ENCODE results near the gene NMRK1.

NMRK1 gene

GRCh38 chr9:75102177-75102790 is 14.3 kb upstream of the NMRK1 start:
- no peak for DNase-seq (ENCODE audit: low read depth in 2 of 2, low spot score in 1 of 2)

GRCh38 chr9:75101004-75101588 is 13.1 kb upstream of the NMRK1 start:
- no peak for DNase-seq (ENCODE audit: low read depth in 2 of 2, low spot score in 1 of 2)

GRCh38 chr9:75096796-75097195 is 8.8 kb upstream of the NMRK1 start:
- DNase-seq (ENCODE audit: low read depth in 2 of 2, low spot score in 1 of 2) = no peak

GRCh38 chr9:75092766-75093165 is 4.8 kb upstream of the NMRK1 start:
- no peak for DNase-seq (ENCODE audit: low read depth in 2 of 2, low spot score in 1 of 2)

GRCh38 chr9:75090579-75090978 is 2.6 kb upstream of the NMRK1 start:
- no peak for DNase-seq (ENCODE audit: low read depth in 2 of 2, low spot score in 1 of 2)

GRCh38 chr9:75089373-75089766 is 1.4 kb upstream of the NMRK1 start:
- DNase-seq (ENCODE audit: low read depth in 2 of 2, low spot score in 1 of 2) = no peak

- no peak for DNase-seq (ENCODE audit: low read depth in 2 of 2, low spot score in 1 of 2)
These were observed 854 bp upstream of the NMRK1 start for GRCh38 chr9:75088646-75089372.

- DNase-seq (ENCODE audit: low read depth in 2 of 2, low spot score in 1 of 2) = no peak
These were observed 599 bp downstream of the NMRK1 start for GRCh38 chr9:75087289-75087823.

- DNase-seq (ENCODE audit: low read depth in 2 of 2, low spot score in 1 of 2) = no peak
These were observed 1.2 kb downstream of the NMRK1 start for GRCh38 chr9:75086541-75087288.

- DNase-seq (ENCODE audit: low read depth in 2 of 2, low spot score in 1 of 2) = no peak
These were observed 2.3 kb downstream of the NMRK1 start for GRCh38 chr9:75085640-75086039.

GRCh38 chr9:75084081-75084672 is 3.8 kb downstream of the NMRK1 start:
- no peak for DNase-seq (ENCODE audit: low read depth in 2 of 2, low spot score in 1 of 2)

GRCh38 chr9:75083188-75083970 is 4.6 kb downstream of the NMRK1 start:
- peak in 1 of 2 donors; percentile 21 for DNase-seq (ENCODE audit: low read depth in 2 of 2, low spot score in 1 of 2)

GRCh38 chr9:75081632-75082031 is 6.3 kb downstream of the NMRK1 start:
- no peak for DNase-seq (ENCODE audit: low read depth in 2 of 2, low spot score in 1 of 2)

- no peak for DNase-seq (ENCODE audit: low read depth in 2 of 2, low spot score in 1 of 2)
These were observed 15.1 kb downstream of the NMRK1 start for GRCh38 chr9:75072895-75073294.

GRCh38 chr9:75071530-75072122 is 16.3 kb downstream of the NMRK1 start:
- peak in 1 of 2 donors; percentile 24 for DNase-seq (ENCODE audit: low read depth in 2 of 2, low spot score in 1 of 2)

- DNase-seq (ENCODE audit: low read depth in 2 of 2, low spot score in 1 of 2) = no peak
These were observed 18.8 kb downstream of the NMRK1 start for GRCh38 chr9:75069171-75069570.

- DNase-seq (ENCODE audit: low read depth in 2 of 2, low spot score in 1 of 2) = no peak
These were observed 20.1 kb downstream of the NMRK1 start for GRCh38 chr9:75067894-75068293.

GRCh38 chr9:75065510-75065909 is 22.4 kb downstream of the NMRK1 start:
- DNase-seq (ENCODE audit: low read depth in 2 of 2, low spot score in 1 of 2) = no peak

- no peak for DNase-seq (ENCODE audit: low read depth in 2 of 2, low spot score in 1 of 2)
These were observed 23.5 kb downstream of the NMRK1 start for GRCh38 chr9:75064307-75065025.
